ENCODE measurements around the gene PPIG. TPM values are rescaled to one million over a fixed set of nuclear protein-coding genes. Genes with fewer than 3 reads are reported as not detected.

The PPIG gene
- total RNA-seq, 1 experiment from 2014 or later: 55.4 TPM

DNA sequence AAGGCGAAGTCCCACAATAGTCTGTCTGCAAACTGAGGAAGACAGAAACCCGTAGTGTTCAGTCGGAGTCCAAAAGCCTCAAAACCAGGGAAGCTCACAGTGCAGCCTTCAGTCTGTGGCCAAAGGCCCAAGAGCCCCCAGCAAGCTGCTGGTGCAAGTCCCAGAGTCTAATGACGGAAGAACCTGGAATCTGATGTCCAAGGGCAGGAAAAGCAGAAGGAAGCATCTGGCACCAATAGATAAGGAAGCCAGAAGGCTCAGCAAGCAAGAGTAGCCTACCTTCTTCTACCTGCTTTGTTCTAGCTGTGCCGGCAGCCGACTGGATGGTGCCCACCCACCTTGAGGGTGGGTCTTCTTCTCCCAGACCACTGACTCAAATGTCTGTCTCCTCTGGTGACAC, 88.3 kb downstream of the PPIG start:
- no peak overlapping the region for H3K27ac Mint-ChIP-seq (ENCODE audit: unreplicated experiment)
- H3K4me1 Mint-ChIP-seq (ENCODE audit: low read depth, unreplicated experiment): no peaks in the 10 kb centered on the region
- no TSS peak for BruUV-seq (replicated peaks)
- intact Hi-C loops (cut with micrococcal nuclease; ENCODE audit: unreplicated experiment): no loop called here
- peaks cover 2% of the 10 kb centered on the region for H3K9me3 Mint-ChIP-seq (ENCODE audit: low read depth, unreplicated experiment)
- DNase-seq: no peak
- no peaks in the 10 kb centered on the region for H3K36me3 Mint-ChIP-seq (ENCODE audit: insufficient read depth, unreplicated experiment)
- no peaks in the 10 kb centered on the region for H3K27me3 Mint-ChIP-seq (ENCODE audit: unreplicated experiment)
- CTCF ChIA-PET: no interaction called here
- TF ChIP-seq, protein P1, sequence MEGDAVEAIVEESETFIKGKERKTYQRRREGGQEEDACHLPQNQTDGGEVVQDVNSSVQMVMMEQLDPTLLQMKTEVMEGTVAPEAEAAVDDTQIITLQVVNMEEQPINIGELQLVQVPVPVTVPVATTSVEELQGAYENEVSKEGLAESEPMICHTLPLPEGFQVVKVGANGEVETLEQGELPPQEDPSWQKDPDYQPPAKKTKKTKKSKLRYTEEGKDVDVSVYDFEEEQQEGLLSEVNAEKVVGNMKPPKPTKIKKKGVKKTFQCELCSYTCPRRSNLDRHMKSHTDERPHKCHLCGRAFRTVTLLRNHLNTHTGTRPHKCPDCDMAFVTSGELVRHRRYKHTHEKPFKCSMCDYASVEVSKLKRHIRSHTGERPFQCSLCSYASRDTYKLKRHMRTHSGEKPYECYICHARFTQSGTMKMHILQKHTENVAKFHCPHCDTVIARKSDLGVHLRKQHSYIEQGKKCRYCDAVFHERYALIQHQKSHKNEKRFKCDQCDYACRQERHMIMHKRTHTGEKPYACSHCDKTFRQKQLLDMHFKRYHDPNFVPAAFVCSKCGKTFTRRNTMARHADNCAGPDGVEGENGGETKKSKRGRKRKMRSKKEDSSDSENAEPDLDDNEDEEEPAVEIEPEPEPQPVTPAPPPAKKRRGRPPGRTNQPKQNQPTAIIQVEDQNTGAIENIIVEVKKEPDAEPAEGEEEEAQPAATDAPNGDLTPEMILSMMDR (IDR thresholded peaks at IDR 0.05; ENCODE audit: unreplicated experiment): no peak
- no peak overlapping the region for H3K4me3 Mint-ChIP-seq (ENCODE audit: low read depth, unreplicated experiment)

- TF ChIP-seq, protein P1 (IDR thresholded peaks at IDR 0.05; ENCODE audit: unreplicated experiment): no peak
- Mint-ChIP-seq H3K27ac (ENCODE audit: unreplicated experiment) (no peak overlapping the region), H3K27me3 (ENCODE audit: unreplicated experiment) (no peaks in the 10 kb centered on the region), H3K9me3 (ENCODE audit: low read depth, unreplicated experiment) (peaks cover 2% of the 10 kb centered on the region), H3K4me1 (ENCODE audit: low read depth, unreplicated experiment) (no peaks in the 10 kb centered on the region), H3K36me3 (ENCODE audit: insufficient read depth, unreplicated experiment) (no peaks in the 10 kb centered on the region), H3K4me3 (ENCODE audit: low read depth, unreplicated experiment) (no peak overlapping the region)
- BruUV-seq (replicated peaks): no TSS peak
- intact Hi-C loops (cut with micrococcal nuclease; ENCODE audit: unreplicated experiment): no loop called here
- CTCF ChIA-PET: no interaction called here
- DNase-seq: no peak
Measured at GRCh38 chr2:169673106-169673505, 89.0 kb downstream of the PPIG start.

DNA sequence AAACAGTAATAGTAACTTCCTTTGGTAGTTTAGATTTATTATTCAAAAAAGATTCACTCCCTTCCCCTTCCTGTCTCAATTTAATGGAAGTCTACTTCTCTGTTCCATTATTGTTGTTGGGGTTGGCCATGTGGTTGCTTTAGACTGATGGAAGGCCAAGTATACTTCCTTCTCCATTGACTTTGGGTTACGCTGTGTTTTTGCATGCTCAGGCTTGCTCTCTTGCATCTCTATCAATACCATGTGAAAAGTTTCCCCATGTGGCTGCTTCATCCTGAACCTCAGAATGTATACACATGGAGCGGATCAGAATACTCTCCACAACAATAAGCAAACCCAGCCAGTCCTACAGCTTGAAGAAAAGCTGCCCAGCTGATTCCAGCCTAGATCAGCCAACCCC, 89.8 kb downstream of the PPIG start:
- DNase-seq: no peak
- no TSS peak for BruUV-seq (replicated peaks)
- intact Hi-C loops (cut with micrococcal nuclease; ENCODE audit: unreplicated experiment): no loop called here
- TF ChIP-seq, protein P1 (IDR thresholded peaks at IDR 0.05; ENCODE audit: unreplicated experiment): no peak
- Mint-ChIP-seq H3K27ac (ENCODE audit: unreplicated experiment) (no peak overlapping the region), H3K9me3 (ENCODE audit: low read depth, unreplicated experiment) (peaks cover 2% of the 10 kb centered on the region), H3K4me1 (ENCODE audit: low read depth, unreplicated experiment) (no peaks in the 10 kb centered on the region), H3K4me3 (ENCODE audit: low read depth, unreplicated experiment) (no peak overlapping the region), H3K27me3 (ENCODE audit: unreplicated experiment) (no peaks in the 10 kb centered on the region), H3K36me3 (ENCODE audit: insufficient read depth, unreplicated experiment) (no peaks in the 10 kb centered on the region)
- CTCF ChIA-PET: no interaction called here

- H3K27me3 Mint-ChIP-seq (ENCODE audit: unreplicated experiment): no peaks in the 10 kb centered on the region
- no peaks in the 10 kb centered on the region for H3K9me3 Mint-ChIP-seq (ENCODE audit: low read depth, unreplicated experiment)
- H3K27ac Mint-ChIP-seq (ENCODE audit: unreplicated experiment): no peak overlapping the region
- no peak overlapping the region for H3K4me3 Mint-ChIP-seq (ENCODE audit: low read depth, unreplicated experiment)
- intact Hi-C loops (cut with micrococcal nuclease; ENCODE audit: unreplicated experiment): no loop called here
- TF ChIP-seq, protein P1 (IDR thresholded peaks at IDR 0.05; ENCODE audit: unreplicated experiment): no peak
- no peaks in the 10 kb centered on the region for H3K4me1 Mint-ChIP-seq (ENCODE audit: low read depth, unreplicated experiment)
- H3K36me3 Mint-ChIP-seq (ENCODE audit: insufficient read depth, unreplicated experiment): no peaks in the 10 kb centered on the region
- DNase-seq: no peak
- CTCF ChIA-PET: no interaction called here
- BruUV-seq (replicated peaks): no TSS peak
Measured at GRCh38 chr2:169676357-169676756, 92.2 kb downstream of the PPIG start.

- no TSS peak for BruUV-seq (replicated peaks)
- intact Hi-C loops (cut with micrococcal nuclease; ENCODE audit: unreplicated experiment): no loop called here
- Mint-ChIP-seq H3K36me3 (ENCODE audit: insufficient read depth, unreplicated experiment) (no peaks in the 10 kb centered on the region), H3K4me3 (ENCODE audit: low read depth, unreplicated experiment) (no peak overlapping the region), H3K27me3 (ENCODE audit: unreplicated experiment) (no peaks in the 10 kb centered on the region), H3K27ac (ENCODE audit: unreplicated experiment) (no peak overlapping the region), H3K9me3 (ENCODE audit: low read depth, unreplicated experiment) (no peaks in the 10 kb centered on the region), H3K4me1 (ENCODE audit: low read depth, unreplicated experiment) (no peaks in the 10 kb centered on the region)
- CTCF ChIA-PET: no interaction called here
- TF ChIP-seq, protein P1 (IDR thresholded peaks at IDR 0.05; ENCODE audit: unreplicated experiment): no peak
- no peak for DNase-seq
Measured at GRCh38 chr2:169676850-169677249, 92.7 kb downstream of the PPIG start.

Measured in Calu3 (cell line).